RWPE2 (cell line): ENCODE results near the gene CD86.
"Not testable (repeated sequence)": the region's sequence is repeated elsewhere in the genome, so short reads cannot be mapped to it uniquely, and the experiment has no call there.

Experiments
- ATAC-seq: fragments of 200-7000 bp; cut with Tn5 transposase; 3 replicates; pipeline ENCODE4 v1.9.1; 2021; ENCODE audit warnings: low read depth
- DNase-seq: peaks from one replicate; pipeline ENCODE4 v3.0.0-alpha.2; 2020; ENCODE audit warnings: low spot score
- H3K27ac ChIP-seq: fragments of 450-650 bp; 2 replicates; pipeline ENCODE4 v1.5.1; 2017; ENCODE audit warnings: mild to moderate bottlenecking; ENCODE audit not compliant: poor library complexity, severe bottlenecking
- H3K27me3 ChIP-seq: fragments of 250-450 bp; sonication (Bioruptor Pico); 2 replicates; pipeline ENCODE4 v1.5.1; 2021; ENCODE audit warnings: mild to moderate bottlenecking, moderate library complexity; ENCODE audit not compliant: insufficient read depth, poor library complexity, severe bottlenecking
- H3K36me3 ChIP-seq: fragments of 250-450 bp; sonication (Bioruptor Pico); 2 replicates; pipeline ENCODE4 v1.5.1; 2020; ENCODE audit warnings: low read depth, mild to moderate bottlenecking, moderate library complexity
- H3K4me1 ChIP-seq: fragments of 250-450 bp; sonication (Bioruptor Pico); 2 replicates; pipeline ENCODE4 v1.5.1; 2021; ENCODE audit warnings: mild to moderate bottlenecking, moderate library complexity; ENCODE audit not compliant: insufficient read depth, poor library complexity, severe bottlenecking
- H3K4me3 ChIP-seq: fragments of 250-450 bp; sonication (Bioruptor Pico); 2 replicates; pipeline ENCODE4 v1.5.1; 2021; ENCODE audit warnings: mild to moderate bottlenecking, moderate library complexity; ENCODE audit not compliant: severe bottlenecking
- H3K9me3 ChIP-seq: fragments of 250-450 bp; sonication (Bioruptor Pico); 2 replicates; pipeline ENCODE4 v1.5.1; 2021; ENCODE audit warnings: mild to moderate bottlenecking, moderate library complexity; ENCODE audit not compliant: severe bottlenecking
- TF ChIP-seq, protein P1 (sequence below): fragments of 450-650 bp; IDR thresholded peaks from one replicate; pipeline ENCODE4 v1.5.1; 2017; ENCODE audit warnings: mild to moderate bottlenecking, moderate library complexity; ENCODE audit not compliant: poor library complexity, severe bottlenecking

The CD86 gene

DNA sequence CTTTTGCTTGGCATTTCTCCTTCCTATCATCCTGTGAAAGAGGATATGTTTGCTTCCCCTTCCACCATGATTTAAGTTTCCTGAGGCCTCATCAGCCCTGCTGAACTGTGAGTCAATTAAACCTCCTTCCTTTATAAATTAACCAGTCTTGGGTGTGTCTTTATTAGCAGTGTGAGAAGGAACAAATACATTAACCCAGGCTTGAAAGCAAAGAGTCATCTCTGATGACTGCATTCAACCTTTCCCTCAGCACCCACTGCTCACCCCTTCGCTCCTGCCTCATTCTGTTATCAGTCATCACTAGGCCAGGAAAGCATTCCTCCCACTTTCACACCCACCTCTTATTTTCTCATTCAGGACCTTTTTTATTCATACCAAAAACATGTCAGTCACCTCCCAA is 68.7 kb downstream of the CD86 start:
- H3K27me3 ChIP-seq: no peaks in the 10 kb centered on the region
- ATAC-seq: no peak
- no peaks in the 10 kb centered on the region for H3K4me1 ChIP-seq
- no peaks in the 10 kb centered on the region for H3K9me3 ChIP-seq
- TF ChIP-seq, protein P1, sequence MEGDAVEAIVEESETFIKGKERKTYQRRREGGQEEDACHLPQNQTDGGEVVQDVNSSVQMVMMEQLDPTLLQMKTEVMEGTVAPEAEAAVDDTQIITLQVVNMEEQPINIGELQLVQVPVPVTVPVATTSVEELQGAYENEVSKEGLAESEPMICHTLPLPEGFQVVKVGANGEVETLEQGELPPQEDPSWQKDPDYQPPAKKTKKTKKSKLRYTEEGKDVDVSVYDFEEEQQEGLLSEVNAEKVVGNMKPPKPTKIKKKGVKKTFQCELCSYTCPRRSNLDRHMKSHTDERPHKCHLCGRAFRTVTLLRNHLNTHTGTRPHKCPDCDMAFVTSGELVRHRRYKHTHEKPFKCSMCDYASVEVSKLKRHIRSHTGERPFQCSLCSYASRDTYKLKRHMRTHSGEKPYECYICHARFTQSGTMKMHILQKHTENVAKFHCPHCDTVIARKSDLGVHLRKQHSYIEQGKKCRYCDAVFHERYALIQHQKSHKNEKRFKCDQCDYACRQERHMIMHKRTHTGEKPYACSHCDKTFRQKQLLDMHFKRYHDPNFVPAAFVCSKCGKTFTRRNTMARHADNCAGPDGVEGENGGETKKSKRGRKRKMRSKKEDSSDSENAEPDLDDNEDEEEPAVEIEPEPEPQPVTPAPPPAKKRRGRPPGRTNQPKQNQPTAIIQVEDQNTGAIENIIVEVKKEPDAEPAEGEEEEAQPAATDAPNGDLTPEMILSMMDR: no peak
- DNase-seq: no peak
- no peaks in the 10 kb centered on the region for H3K36me3 ChIP-seq
- no peak overlapping the region for H3K4me3 ChIP-seq
- H3K27ac ChIP-seq: no peak overlapping the region

DNA sequence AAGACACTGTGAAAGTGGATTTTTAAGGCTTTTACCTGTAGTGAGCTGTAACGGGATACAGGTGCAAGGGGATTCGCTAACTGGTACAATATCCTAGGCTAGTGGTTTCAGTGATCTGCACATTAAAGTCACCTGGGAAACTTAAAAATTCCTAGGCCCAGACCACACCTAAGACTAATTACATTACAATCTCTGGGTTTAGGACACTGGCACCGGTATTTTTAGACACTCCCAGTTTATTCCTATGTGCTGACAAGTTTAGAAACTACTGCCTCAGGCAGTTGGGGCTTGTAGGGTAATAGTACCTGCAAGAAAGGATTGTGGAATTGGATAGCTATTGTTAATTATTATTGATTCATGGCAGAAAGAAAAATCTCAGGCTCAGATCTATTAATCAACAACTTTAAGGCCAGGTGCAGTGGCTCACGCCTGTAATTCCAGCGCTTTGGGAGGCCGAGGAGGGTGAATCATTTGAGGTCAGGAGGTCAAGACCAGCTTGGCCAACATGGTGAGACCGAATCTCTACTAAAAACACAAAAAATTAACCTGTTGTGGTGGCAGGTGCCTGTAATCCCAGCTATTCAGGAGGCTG is 77.9 kb downstream of the CD86 start:
- H3K27me3 ChIP-seq: no peaks in the 10 kb centered on the region
- H3K27ac ChIP-seq: no peak overlapping the region
- no peak overlapping the region for H3K4me3 ChIP-seq
- H3K36me3 ChIP-seq: no peaks in the 10 kb centered on the region
- no peaks in the 10 kb centered on the region for H3K9me3 ChIP-seq
- DNase-seq (no peak), ATAC-seq (no peak)
- H3K4me1 ChIP-seq: no peaks in the 10 kb centered on the region
- TF ChIP-seq, protein P1: no peak

DNA sequence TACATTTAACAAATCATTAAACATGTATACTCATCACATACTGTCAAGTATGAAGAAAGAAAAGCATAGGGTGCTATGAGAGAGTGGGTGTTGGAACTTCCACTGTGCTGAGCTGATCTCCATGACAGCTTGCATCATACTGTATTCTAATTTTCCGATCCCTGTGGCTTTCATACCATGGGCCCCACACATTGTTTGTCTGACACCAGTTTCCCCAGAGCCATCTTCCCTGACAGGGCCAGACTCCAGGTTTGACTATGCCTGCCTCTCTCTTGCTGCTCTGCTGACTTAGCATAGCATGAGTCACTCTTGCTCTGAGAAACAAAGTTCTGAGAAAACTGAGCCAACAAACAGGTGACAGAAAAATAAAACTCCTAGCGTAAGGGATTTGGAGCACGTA is 91.3 kb downstream of the CD86 start:
- H3K27ac ChIP-seq: no peak overlapping the region
- DNase-seq (no peak), ATAC-seq (0 out of 3 replicates have a peak, but pooled peaks have one; percentile 36)
- TF ChIP-seq, protein P1: no peak
- H3K4me1 ChIP-seq: peaks cover 7% of the 10 kb centered on the region
- no peaks in the 10 kb centered on the region for H3K36me3 ChIP-seq
- H3K4me3 ChIP-seq: no peak overlapping the region
- H3K9me3 ChIP-seq: no peaks in the 10 kb centered on the region
- H3K27me3 ChIP-seq: no peaks in the 10 kb centered on the region

DNA sequence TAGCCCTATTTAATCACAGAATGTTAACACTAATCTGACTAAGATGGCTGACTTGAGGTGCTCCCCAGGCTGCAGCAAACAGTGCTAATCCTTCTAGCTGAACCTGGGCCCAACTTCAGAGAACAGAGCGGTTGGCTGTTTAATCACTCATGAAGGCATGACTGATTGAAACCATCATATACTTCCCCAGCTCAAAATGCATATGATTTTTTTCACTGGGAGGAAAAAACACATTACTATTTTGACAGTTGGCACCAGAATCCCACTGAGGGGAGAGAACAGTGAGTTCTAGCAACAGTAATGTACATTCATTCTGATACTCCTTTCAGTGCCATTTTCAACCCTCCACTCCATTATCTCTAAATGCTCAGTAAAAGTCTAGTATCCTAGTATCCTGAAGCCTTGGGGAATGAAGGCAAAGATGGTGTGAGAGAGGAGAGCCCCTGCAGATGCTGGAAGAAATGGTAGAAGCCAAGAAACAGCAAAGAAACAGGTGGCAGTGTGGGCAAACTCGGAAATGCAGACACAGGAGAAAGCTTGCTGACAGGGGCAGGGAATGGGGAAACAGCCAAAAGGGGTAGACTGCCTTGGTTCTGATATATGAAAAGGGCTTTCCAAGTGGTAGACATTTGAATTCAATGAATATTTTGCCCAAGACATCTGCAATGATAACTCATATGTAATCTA is 93.9 kb downstream of the CD86 start:
- H3K27ac ChIP-seq: no peak overlapping the region
- TF ChIP-seq, protein P1: no peak

DNA sequence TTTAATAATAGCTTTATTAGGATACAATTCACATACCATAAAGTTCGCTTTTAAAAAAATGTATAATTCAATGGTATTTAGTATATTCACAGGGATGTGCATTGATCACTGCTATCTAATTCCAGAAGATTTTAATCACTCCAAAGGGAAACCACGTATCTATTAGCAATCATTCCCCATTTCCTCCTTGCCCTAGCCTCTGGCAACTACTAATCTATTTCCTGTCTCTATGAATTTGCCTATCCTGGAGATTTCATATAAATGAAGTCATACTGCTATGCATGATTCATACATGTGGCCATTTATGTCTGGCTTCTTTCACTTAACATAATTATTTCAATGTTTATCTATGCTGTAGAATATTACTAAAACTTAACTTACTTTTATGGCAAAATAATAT is 96.3 kb downstream of the CD86 start:
- Histone ChIP-seq H3K27ac (peak overlapping the region; percentile 44), H3K9me3 (peaks cover 18% of the 10 kb centered on the region), H3K4me1 (peaks cover 13% of the 10 kb centered on the region), H3K27me3 (peaks cover 3% of the 10 kb centered on the region), H3K36me3 (no peaks in the 10 kb centered on the region), H3K4me3 (no peak overlapping the region)
- ATAC-seq (peak; percentile 94), DNase-seq (no peak)
- TF ChIP-seq, protein P1: no peak

More for the DNA sequence above, 93.9 kb downstream of the CD86 start:
- H3K36me3 ChIP-seq: no peaks in the 10 kb centered on the region
- DNase-seq (no peak), ATAC-seq (no peak)
- H3K9me3 ChIP-seq: peaks cover 3% of the 10 kb centered on the region
- H3K4me1 ChIP-seq: peaks cover 13% of the 10 kb centered on the region
- peaks cover 3% of the 10 kb centered on the region for H3K27me3 ChIP-seq
- no peak overlapping the region for H3K4me3 ChIP-seq

DNA sequence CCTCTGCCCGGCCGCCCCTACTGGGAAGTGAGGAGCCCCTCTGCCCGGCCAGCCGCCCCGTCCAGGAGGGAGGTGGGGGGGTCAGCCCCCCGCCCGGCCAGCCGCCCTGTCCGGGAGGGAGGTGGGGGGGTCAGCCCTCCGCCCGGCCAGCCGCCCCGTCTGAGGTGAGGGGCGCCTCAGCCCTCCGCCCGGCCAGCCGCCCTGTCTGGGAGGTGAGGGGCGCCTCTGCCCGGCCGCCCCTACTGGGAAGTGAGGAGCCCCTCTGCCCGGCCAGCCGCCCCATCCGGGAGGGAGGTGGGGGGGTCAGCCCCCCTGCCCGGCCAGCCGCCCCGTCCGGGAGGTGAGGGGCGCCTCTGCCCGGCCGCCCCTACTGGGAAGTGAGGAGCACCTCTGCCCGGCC is 109.8 kb downstream of the CD86 start:
- not testable (repeated sequence) for DNase-seq, H3K27me3 ChIP-seq, H3K27ac ChIP-seq, H3K36me3 ChIP-seq, H3K4me3 ChIP-seq, ATAC-seq, H3K9me3 ChIP-seq, H3K4me1 ChIP-seq
